ENCODE measurements around the gene ADM. TPM values are rescaled to one million over a fixed set of nuclear protein-coding genes. Genes with fewer than 3 reads are reported as not detected.

ADM gene
- total RNA-seq, 4 donors from 2014 or later, result 57.3 to 152 (median 105) TPM

DNA sequence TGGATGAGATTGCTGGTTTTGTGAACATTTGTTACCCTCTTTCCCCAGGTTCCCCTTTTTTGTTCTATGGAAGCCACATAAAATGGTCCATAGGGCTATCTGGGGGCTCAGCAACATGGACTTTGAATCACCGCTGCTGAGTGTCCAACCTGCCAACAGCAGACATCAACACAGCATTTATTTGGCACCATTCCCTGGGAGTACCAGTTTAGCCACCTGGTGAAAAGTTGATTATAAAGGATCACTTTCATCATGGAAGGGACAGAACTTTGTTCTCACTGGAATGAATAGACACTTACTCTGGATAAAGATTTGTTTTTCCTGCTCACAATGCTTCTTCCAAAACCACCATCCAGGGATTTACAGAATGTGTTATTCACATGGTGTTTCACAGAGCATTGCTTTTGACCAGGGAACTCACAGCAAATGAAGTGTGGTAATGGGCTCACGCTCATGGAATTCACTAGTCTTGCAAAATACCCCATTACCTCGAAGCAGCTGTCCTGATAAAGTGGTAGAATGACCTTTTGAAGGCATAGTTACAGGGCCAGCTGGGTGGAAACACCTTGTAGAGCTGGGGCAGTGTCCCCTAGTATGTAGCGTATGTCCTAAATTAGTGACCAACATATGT lies 43.9 kb downstream of the ADM start:
- Histone ChIP-seq H3K4me3 (no peak overlapping the region), H3K4me1 (peaks cover 12 to 23% (median 15%) of the 10 kb centered on the region in 4 donors), H3K27ac (replicated peaks in 1 of 4) (no peak overlapping the region), H3K27me3 (no peaks in the 10 kb centered on the region), H3K9me3 (no peaks in the 10 kb centered on the region), H3K36me3 (no peaks in the 10 kb centered on the region)
- 91% methylated on average over 4 of the region's 4 CpGs for WGBS
- TF ChIP-seq POLR2A (IDR thresholded peaks at IDR 0.05; ENCODE audit: low read depth), result no peak
- TF ChIP-seq, protein P1, sequence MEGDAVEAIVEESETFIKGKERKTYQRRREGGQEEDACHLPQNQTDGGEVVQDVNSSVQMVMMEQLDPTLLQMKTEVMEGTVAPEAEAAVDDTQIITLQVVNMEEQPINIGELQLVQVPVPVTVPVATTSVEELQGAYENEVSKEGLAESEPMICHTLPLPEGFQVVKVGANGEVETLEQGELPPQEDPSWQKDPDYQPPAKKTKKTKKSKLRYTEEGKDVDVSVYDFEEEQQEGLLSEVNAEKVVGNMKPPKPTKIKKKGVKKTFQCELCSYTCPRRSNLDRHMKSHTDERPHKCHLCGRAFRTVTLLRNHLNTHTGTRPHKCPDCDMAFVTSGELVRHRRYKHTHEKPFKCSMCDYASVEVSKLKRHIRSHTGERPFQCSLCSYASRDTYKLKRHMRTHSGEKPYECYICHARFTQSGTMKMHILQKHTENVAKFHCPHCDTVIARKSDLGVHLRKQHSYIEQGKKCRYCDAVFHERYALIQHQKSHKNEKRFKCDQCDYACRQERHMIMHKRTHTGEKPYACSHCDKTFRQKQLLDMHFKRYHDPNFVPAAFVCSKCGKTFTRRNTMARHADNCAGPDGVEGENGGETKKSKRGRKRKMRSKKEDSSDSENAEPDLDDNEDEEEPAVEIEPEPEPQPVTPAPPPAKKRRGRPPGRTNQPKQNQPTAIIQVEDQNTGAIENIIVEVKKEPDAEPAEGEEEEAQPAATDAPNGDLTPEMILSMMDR (IDR thresholded peaks at IDR 0.05), result no peak
- TF ChIP-seq EP300 (IDR thresholded peaks at IDR 0.05), result no peak
- no peak for TF ChIP-seq POLR2AphosphoS5 (IDR thresholded peaks at IDR 0.05)
- intact Hi-C loops (cut with DNase I), result no loop called here
- DNase-seq (ENCODE audit: extremely low spot score), result peak; percentile 64

DNA sequence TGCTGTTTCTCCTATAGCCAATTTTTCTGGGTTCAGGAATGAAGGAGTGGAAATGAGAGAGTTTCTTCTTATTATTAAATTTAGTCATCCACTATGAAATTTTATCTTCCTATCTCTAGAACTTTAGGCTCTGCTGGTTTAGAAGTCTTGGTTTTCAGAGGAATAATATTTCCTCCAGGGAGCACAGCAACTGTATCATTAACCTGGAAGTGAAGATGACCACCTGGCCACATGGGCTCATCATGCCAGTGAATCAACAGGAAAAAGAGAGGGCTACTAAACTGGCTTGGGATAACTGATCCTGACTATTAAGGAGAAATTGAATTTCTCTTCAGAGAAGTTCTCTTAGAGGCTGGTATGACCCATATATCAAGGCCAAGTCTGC lies 44.4 kb downstream of the ADM start:
- Histone ChIP-seq H3K27ac (replicated peaks in 1 of 4) (peak overlapping the region in 1 of 4 donors; percentile 15), H3K4me1 (peaks cover 12 to 24% (median 15%) of the 10 kb centered on the region in 4 donors), H3K36me3 (no peaks in the 10 kb centered on the region), H3K27me3 (no peaks in the 10 kb centered on the region), H3K4me3 (no peak overlapping the region), H3K9me3 (no peaks in the 10 kb centered on the region)
- intact Hi-C loops (cut with DNase I), result no loop called here
- DNase-seq (ENCODE audit: extremely low spot score), result no peak
- TF ChIP-seq, protein P1 (IDR thresholded peaks at IDR 0.05), result no peak
- TF ChIP-seq POLR2A (IDR thresholded peaks at IDR 0.05; ENCODE audit: low read depth), result no peak
- TF ChIP-seq EP300 (IDR thresholded peaks at IDR 0.05), result no peak
- TF ChIP-seq POLR2AphosphoS5 (IDR thresholded peaks at IDR 0.05), result no peak

DNA sequence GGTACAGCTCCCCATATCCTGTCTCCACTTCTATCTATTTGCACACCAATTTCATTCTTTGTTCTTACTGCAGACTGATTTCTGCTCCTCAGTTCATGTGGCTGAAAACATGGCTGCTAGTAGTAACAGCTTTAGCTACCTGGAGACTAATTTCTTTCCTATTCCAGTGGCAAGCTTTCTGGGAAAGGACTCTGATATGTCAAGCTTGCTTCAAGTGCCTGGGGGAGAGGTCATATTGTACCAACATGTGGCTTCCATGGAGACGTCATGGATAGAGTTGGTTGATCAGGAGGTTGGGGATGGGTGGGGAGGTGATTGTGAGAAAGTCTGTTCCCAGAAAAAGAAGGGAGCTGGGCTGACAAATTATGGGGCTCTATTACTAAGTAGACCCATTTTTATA lies 44.9 kb downstream of the ADM start:
- H3K4me1 ChIP-seq, result peaks cover 12 to 28% (median 15%) of the 10 kb centered on the region in 4 donors
- peak; percentile 77 for DNase-seq (ENCODE audit: extremely low spot score)
- TF ChIP-seq EP300 (IDR thresholded peaks at IDR 0.05) (no peak), POLR2A (IDR thresholded peaks at IDR 0.05; ENCODE audit: low read depth) (no peak), POLR2AphosphoS5 (IDR thresholded peaks at IDR 0.05) (no peak)
- TF ChIP-seq, protein P1 (IDR thresholded peaks at IDR 0.05), result no peak
- no peaks in the 10 kb centered on the region for H3K36me3 ChIP-seq
- H3K9me3 ChIP-seq, result no peaks in the 10 kb centered on the region
- intact Hi-C loops (cut with DNase I), result no loop called here
- H3K27ac ChIP-seq (replicated peaks in 1 of 4), result no peak overlapping the region
- H3K27me3 ChIP-seq, result no peaks in the 10 kb centered on the region
- WGBS, result 87% methylated on average over 1 of the region's 1 CpG
- H3K4me3 ChIP-seq, result no peak overlapping the region

DNA sequence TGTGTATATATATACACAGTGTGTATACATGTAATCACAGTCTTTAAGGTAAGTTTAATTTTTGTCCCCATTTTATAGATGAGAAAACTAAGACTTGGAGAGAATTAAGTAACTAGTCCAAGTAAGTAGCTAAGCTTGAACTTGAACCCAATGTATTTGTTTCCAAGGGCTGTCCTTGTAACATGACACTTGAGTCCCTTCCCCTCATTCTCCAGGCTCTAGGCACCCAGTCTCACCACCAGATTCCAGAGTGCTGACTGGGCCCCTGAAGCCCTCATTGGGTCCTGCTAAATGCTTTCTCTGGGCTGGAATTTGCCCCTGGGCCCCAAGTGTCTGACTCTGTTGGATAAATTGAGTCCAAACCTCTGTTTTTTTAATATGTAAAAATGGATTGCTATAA lies 45.5 kb downstream of the ADM start:
- Histone ChIP-seq H3K27me3 (no peaks in the 10 kb centered on the region), H3K36me3 (no peaks in the 10 kb centered on the region), H3K4me1 (peaks cover 12 to 28% (median 15%) of the 10 kb centered on the region in 4 donors), H3K4me3 (no peak overlapping the region), H3K9me3 (no peaks in the 10 kb centered on the region), H3K27ac (replicated peaks in 1 of 4) (no peak overlapping the region)
- DNase-seq (ENCODE audit: extremely low spot score), result peak; percentile 55
- no peak for TF ChIP-seq POLR2AphosphoS5 (IDR thresholded peaks at IDR 0.05)
- no peak for TF ChIP-seq POLR2A (IDR thresholded peaks at IDR 0.05; ENCODE audit: low read depth)
- intact Hi-C loops (cut with DNase I), result no loop called here

DNA sequence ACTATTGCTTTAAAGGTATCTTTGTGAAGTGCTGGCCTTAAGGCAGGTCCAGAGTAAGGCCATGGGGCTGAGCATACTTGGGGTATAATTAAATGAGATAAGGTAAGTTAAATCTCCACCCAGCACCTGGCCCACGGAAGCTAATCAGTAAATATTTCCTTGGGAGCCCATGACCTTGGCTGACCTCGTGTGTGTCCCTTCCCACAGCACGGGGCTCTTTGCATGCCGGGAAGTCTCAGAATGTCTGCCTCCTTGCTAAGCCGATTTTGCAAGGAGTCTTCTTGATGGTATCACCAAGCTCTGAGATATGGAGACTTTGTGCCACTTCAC lies 46.5 kb downstream of the ADM start:
- H3K4me1 ChIP-seq, result peaks cover 12 to 28% (median 15%) of the 10 kb centered on the region in 4 donors
- no peak for DNase-seq (ENCODE audit: extremely low spot score)
- H3K27me3 ChIP-seq, result no peaks in the 10 kb centered on the region
- intact Hi-C loops (cut with DNase I), result no loop called here
- H3K4me3 ChIP-seq, result no peak overlapping the region
- TF ChIP-seq POLR2A (IDR thresholded peaks at IDR 0.05; ENCODE audit: low read depth), result no peak
- TF ChIP-seq EP300 (IDR thresholded peaks at IDR 0.05), result no peak
- TF ChIP-seq, protein P1 (IDR thresholded peaks at IDR 0.05), result no peak
- no peak for TF ChIP-seq POLR2AphosphoS5 (IDR thresholded peaks at IDR 0.05)
- 42% methylated on average over 5 of the region's 5 CpGs for WGBS
- peak overlapping the region; percentile 55 to 67 (median 63) for H3K27ac ChIP-seq (replicated peaks in 1 of 4)
- no peaks in the 10 kb centered on the region for H3K36me3 ChIP-seq
- no peaks in the 10 kb centered on the region for H3K9me3 ChIP-seq
